Measurements from ENCODE around the gene ZFAND2A. TPM values are rescaled to one million over a fixed set of nuclear protein-coding genes. Genes with fewer than 3 reads are reported as not detected.

ZFAND2A gene
- total and polyA plus RNA-seq, 2 of the 8 experiments (the other 6 are each of a cell fraction or from before 2014, with no cell fraction given) = 16.6 to 20.3 TPM

GRCh38 chr7:1174881-1175596 lies 15.0 kb upstream of the ZFAND2A start (continued):
- TF ChIP-seq, protein P1, sequence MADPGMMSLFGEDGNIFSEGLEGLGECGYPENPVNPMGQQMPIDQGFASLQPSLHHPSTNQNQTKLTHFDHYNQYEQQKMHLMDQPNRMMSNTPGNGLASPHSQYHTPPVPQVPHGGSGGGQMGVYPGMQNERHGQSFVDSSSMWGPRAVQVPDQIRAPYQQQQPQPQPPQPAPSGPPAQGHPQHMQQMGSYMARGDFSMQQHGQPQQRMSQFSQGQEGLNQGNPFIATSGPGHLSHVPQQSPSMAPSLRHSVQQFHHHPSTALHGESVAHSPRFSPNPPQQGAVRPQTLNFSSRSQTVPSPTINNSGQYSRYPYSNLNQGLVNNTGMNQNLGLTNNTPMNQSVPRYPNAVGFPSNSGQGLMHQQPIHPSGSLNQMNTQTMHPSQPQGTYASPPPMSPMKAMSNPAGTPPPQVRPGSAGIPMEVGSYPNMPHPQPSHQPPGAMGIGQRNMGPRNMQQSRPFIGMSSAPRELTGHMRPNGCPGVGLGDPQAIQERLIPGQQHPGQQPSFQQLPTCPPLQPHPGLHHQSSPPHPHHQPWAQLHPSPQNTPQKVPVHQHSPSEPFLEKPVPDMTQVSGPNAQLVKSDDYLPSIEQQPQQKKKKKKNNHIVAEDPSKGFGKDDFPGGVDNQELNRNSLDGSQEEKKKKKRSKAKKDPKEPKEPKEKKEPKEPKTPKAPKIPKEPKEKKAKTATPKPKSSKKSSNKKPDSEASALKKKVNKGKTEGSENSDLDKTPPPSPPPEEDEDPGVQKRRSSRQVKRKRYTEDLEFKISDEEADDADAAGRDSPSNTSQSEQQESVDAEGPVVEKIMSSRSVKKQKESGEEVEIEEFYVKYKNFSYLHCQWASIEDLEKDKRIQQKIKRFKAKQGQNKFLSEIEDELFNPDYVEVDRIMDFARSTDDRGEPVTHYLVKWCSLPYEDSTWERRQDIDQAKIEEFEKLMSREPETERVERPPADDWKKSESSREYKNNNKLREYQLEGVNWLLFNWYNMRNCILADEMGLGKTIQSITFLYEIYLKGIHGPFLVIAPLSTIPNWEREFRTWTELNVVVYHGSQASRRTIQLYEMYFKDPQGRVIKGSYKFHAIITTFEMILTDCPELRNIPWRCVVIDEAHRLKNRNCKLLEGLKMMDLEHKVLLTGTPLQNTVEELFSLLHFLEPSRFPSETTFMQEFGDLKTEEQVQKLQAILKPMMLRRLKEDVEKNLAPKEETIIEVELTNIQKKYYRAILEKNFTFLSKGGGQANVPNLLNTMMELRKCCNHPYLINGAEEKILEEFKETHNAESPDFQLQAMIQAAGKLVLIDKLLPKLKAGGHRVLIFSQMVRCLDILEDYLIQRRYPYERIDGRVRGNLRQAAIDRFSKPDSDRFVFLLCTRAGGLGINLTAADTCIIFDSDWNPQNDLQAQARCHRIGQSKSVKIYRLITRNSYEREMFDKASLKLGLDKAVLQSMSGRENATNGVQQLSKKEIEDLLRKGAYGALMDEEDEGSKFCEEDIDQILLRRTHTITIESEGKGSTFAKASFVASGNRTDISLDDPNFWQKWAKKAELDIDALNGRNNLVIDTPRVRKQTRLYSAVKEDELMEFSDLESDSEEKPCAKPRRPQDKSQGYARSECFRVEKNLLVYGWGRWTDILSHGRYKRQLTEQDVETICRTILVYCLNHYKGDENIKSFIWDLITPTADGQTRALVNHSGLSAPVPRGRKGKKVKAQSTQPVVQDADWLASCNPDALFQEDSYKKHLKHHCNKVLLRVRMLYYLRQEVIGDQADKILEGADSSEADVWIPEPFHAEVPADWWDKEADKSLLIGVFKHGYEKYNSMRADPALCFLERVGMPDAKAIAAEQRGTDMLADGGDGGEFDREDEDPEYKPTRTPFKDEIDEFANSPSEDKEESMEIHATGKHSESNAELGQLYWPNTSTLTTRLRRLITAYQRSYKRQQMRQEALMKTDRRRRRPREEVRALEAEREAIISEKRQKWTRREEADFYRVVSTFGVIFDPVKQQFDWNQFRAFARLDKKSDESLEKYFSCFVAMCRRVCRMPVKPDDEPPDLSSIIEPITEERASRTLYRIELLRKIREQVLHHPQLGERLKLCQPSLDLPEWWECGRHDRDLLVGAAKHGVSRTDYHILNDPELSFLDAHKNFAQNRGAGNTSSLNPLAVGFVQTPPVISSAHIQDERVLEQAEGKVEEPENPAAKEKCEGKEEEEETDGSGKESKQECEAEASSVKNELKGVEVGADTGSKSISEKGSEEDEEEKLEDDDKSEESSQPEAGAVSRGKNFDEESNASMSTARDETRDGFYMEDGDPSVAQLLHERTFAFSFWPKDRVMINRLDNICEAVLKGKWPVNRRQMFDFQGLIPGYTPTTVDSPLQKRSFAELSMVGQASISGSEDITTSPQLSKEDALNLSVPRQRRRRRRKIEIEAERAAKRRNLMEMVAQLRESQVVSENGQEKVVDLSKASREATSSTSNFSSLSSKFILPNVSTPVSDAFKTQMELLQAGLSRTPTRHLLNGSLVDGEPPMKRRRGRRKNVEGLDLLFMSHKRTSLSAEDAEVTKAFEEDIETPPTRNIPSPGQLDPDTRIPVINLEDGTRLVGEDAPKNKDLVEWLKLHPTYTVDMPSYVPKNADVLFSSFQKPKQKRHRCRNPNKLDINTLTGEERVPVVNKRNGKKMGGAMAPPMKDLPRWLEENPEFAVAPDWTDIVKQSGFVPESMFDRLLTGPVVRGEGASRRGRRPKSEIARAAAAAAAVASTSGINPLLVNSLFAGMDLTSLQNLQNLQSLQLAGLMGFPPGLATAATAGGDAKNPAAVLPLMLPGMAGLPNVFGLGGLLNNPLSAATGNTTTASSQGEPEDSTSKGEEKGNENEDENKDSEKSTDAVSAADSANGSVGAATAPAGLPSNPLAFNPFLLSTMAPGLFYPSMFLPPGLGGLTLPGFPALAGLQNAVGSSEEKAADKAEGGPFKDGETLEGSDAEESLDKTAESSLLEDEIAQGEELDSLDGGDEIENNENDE (IDR thresholded peaks at IDR 0.05; ENCODE audit: insufficient replicate concordance, low read length) = no peak
- TF ChIP-seq RBBP5 (IDR thresholded peaks at IDR 0.05; ENCODE audit: borderline replicate concordance, low read depth, low read length) (no peak), ATF3 (IDR thresholded peaks at IDR 0.05; ENCODE audit: insufficient read depth, low read depth, low read length) (no peak), RAD21 (IDR thresholded peaks at IDR 0.05 in 1 of 2, conservative IDR thresholded peaks at IDR 0.05 in 1 of 2; ENCODE audit: low read depth in 2 of 2, low read length in 2 of 2) (no peak), ASH2L (IDR thresholded peaks at IDR 0.05; ENCODE audit: low read length) (no peak), SUZ12 (IDR thresholded peaks at IDR 0.05; ENCODE audit: low read length) (no peak), CTBP2 (IDR thresholded peaks at IDR 0.05; ENCODE audit: borderline replicate concordance, insufficient read depth, insufficient read length, low read length) (no peak), CHD1 (IDR thresholded peaks at IDR 0.05; ENCODE audit: low read depth, low read length) (no peak), SIX5 (IDR thresholded peaks at IDR 0.05; ENCODE audit: low read depth, low read length) (no peak)
